Subcutaneous adipose tissue (tissue), 4 donors: ENCODE results near the gene KREMEN2. TPM values are rescaled to one million over a fixed set of nuclear protein-coding genes. Genes with fewer than 3 reads are reported as not detected.

ENCODE experiments used
- CTCF ChIP-seq: fragments of 450-650 bp; IDR thresholded peaks from one replicate; pipeline ENCODE4 v1.5.1; 2016; ENCODE audit warnings: low read depth, mild to moderate bottlenecking, control low read depth, antibody characterized with exemption, moderate library complexity
- total RNA-seq, 4 donors: library from RNA; depleted of rRNA; stranded (reverse); fragments of >200 nt; gene quantifications; one replicate each; pipeline ENCODE4 v1.1.0, GENCODE V29; 2016

Gene KREMEN2
- not detected for total RNA-seq

GRCh38 chr16:2963723-2964474 lies at the start of gene KREMEN2:
KREMEN2 (plus strand) TSS chr16:2964275; CDS start chr16:2964521, 246 bp downstream.
- TF ChIP-seq CTCF, result no peak

GRCh38 chr16:2915196-2915929 lies 48.7 kb upstream of the KREMEN2 start:
- TF ChIP-seq CTCF, result no peak

GRCh38 chr16:2919511-2920255 lies 44.4 kb upstream of the KREMEN2 start:
- no peak for TF ChIP-seq CTCF

GRCh38 chr16:2923481-2923880 lies 40.6 kb upstream of the KREMEN2 start:
- no peak for TF ChIP-seq CTCF

GRCh38 chr16:2924901-2925755 lies 38.9 kb upstream of the KREMEN2 start:
- TF ChIP-seq CTCF, result no peak

- no peak for TF ChIP-seq CTCF
These were observed 38.0 kb upstream of the KREMEN2 start for GRCh38 chr16:2925951-2926649.
